HCT116 (cell line): ENCODE results near the gene GMPPB. TPM values are rescaled to one million over a fixed set of nuclear protein-coding genes. Genes with fewer than 3 reads are reported as not detected.

Source experiments
- ATAC-seq: fragments of 200-7000 bp; cut with Tn5 transposase; 2 replicates; pipeline ENCODE4 v1.9.1; 2020; ENCODE audit warnings: mild to moderate bottlenecking, moderate library complexity
- BruUV-seq: library from RNA; stranded (reverse); fragments of 400-500 nt; replicated peaks from 2 replicates; lab custom pipeline; 2021; lab: Mats Ljungman, UMichigan
- CTCF ChIA-PET: fragments of 300-600 bp; sonication (Branson Sonifier 250); formaldehyde crosslinking; loops from one replicate; lab custom pipeline; 2021; ENCODE audit warnings: antibody characterized with exemption; lab: Charles Lee
- POLR2A ChIA-PET: fragments of 300-600, 350-600 bp; sonication (Branson Sonifier 250); formaldehyde crosslinking; loops from one replicate; lab custom pipeline; 2021; ENCODE audit warnings: antibody characterized with exemption; lab: Charles Lee
- RAD21 ChIA-PET, 2 experiments: fragments of 300-600 bp; sonication (Branson Sonifier 250); formaldehyde crosslinking; loops; one replicate each; lab custom pipeline; 2023; ENCODE audit warnings: low total read pairs in 2 of 2; ENCODE audit not compliant: uncharacterized antibody in 2 of 2, unreplicated experiment in 2 of 2, low non-redundant PET in 1 of 2; lab: Charles Lee
- DNase-seq: peaks from one replicate; pipeline ENCODE4 v3.0.0-alpha.2; 2010; ENCODE audit warnings: low read depth, low spot score
- H2AFZ ChIP-seq: fragments of 200-600 bp; shearing (Covaris generic), sonication (generic); 2 replicates; pipeline ENCODE4 v1.6.1; 2017; ENCODE audit warnings: low read depth, mixed run types, mixed read lengths, antibody characterized with exemption, low read length; ENCODE audit not compliant: poor library complexity, severe bottlenecking
- H3K27ac ChIP-seq: 2 replicates; pipeline ENCODE4 v1.5.1; 2012; ENCODE audit warnings: low read depth, low read length
- H3K27me3 ChIP-seq: fragments of 200-600 bp; sonication (generic); 2 replicates; pipeline ENCODE4 v1.6.1; 2016; ENCODE audit warnings: mixed run types, low read length, mixed read lengths; ENCODE audit not compliant: insufficient read depth
- H3K36me3 ChIP-seq, 2 experiments: fragments of 200-500 bp in 1 of 2; fragments of 200-600 bp in 1 of 2; sonication (Bioruptor generic) in 1 of 2; sonication (generic) in 1 of 2; 2 replicates each; pipeline versions ENCODE4 v1.5.1 to v1.6.1; 2014 to 2016; ENCODE audit warnings: low read length in 2 of 2, inconsistent platforms in 1 of 2, mixed read lengths in 1 of 2, mixed run types in 1 of 2; ENCODE audit not compliant: insufficient read depth in 2 of 2, control insufficient read depth in 1 of 2
- H3K4me1 ChIP-seq, 2 experiments: fragments of 200-600 bp in 1 of 2; sonication (generic) in 1 of 2; 2 replicates each; pipeline versions ENCODE4 v1.5.1 to v1.6.1; 2012 to 2017; ENCODE audit warnings: low read length in 2 of 2, inconsistent platforms in 1 of 2, mild to moderate bottlenecking in 1 of 2, mixed read lengths in 1 of 2, mixed run types in 1 of 2, moderate library complexity in 1 of 2; ENCODE audit not compliant: insufficient read depth in 2 of 2, control insufficient read depth in 1 of 2
- H3K4me2 ChIP-seq: fragments of 200-600 bp; sonication (generic); 2 replicates; pipeline ENCODE4 v1.6.1; 2017; ENCODE audit warnings: mixed run types, low read length, mixed read lengths
- H3K4me3 ChIP-seq, 2 experiments: fragments of 200-600 bp in 1 of 2; sonication (generic) in 1 of 2; replicated peaks in 1 of 2; 2 replicates each; pipeline ENCODE4 v1.5.1; 2011 to 2016; ENCODE audit warnings: low read length in 2 of 2, control low read depth in 1 of 2, low read depth in 1 of 2, mild to moderate bottlenecking in 1 of 2, mixed read lengths in 1 of 2, mixed run types in 1 of 2
- H3K79me2 ChIP-seq: fragments of 200-600 bp; sonication (generic); 2 replicates; pipeline ENCODE4 v1.6.1; 2017; ENCODE audit warnings: mild to moderate bottlenecking, mixed run types, low read length, moderate library complexity, mixed read lengths; ENCODE audit not compliant: insufficient read depth
- H3K9ac ChIP-seq: fragments of 200-600 bp; sonication (generic); 2 replicates; pipeline ENCODE4 v1.6.1; 2016; ENCODE audit warnings: low read length, mixed read lengths
- H3K9me2 ChIP-seq: fragments of 200-600 bp; sonication (generic), shearing (Covaris generic); 2 replicates; pipeline ENCODE4 v1.6.1; 2017; ENCODE audit warnings: mixed run types, mild to moderate bottlenecking, moderate library complexity; ENCODE audit not compliant: insufficient read depth
- H3K9me3 ChIP-seq, 2 experiments: fragments of 200-500 bp in 1 of 2; fragments of 200-600 bp in 1 of 2; sonication (Bioruptor generic) in 1 of 2; sonication (generic) in 1 of 2; 2 replicates each; pipeline ENCODE4 v1.6.1; 2014 to 2017; ENCODE audit warnings: low read length in 2 of 2, mixed read lengths in 2 of 2, inconsistent platforms in 1 of 2, low read depth in 1 of 2, mild to moderate bottlenecking in 1 of 2, mixed run types in 1 of 2, moderate library complexity in 1 of 2; ENCODE audit not compliant: control insufficient read depth in 1 of 2, insufficient read depth in 1 of 2
- H4K20me1 ChIP-seq: fragments of 200-600 bp; sonication (generic), shearing (Covaris generic); 2 replicates; pipeline ENCODE4 v1.6.1; 2017; ENCODE audit warnings: mixed run types, mild to moderate bottlenecking, moderate library complexity; ENCODE audit not compliant: insufficient read depth
- CBX3 ChIP-seq: IDR thresholded peaks from 2 replicates; pipeline ENCODE4 v1.6.1; 2012; ENCODE audit warnings: low read depth
- CEBPB ChIP-seq: IDR thresholded peaks from 2 replicates; pipeline ENCODE4 v1.6.1; 2012; ENCODE audit warnings: low read depth
- CTCF ChIP-seq, 3 experiments: fragments of 200-600 bp in 1 of 3; sonication (generic) in 1 of 3; IDR thresholded peaks in 2 of 3; conservative IDR thresholded peaks in 1 of 3; 2 replicates each; pipeline ENCODE4 v1.5.1; 2012 to 2017; ENCODE audit warnings: low read depth in 2 of 3, low read length in 2 of 3, antibody characterized with exemption in 1 of 3, borderline replicate concordance in 1 of 3, control low read depth in 1 of 3, mild to moderate bottlenecking in 1 of 3, mixed read lengths in 1 of 3, mixed run types in 1 of 3, moderate library complexity in 1 of 3; ENCODE audit not compliant: insufficient read depth in 1 of 3
- EGR1 ChIP-seq: IDR thresholded peaks from 2 replicates; pipeline ENCODE4 v1.6.1; 2012; ENCODE audit warnings: low read depth
- ELF1 ChIP-seq: IDR thresholded peaks from 2 replicates; pipeline ENCODE4 v1.6.1; 2012; ENCODE audit warnings: low read depth, borderline replicate concordance
- EZH2 ChIP-seq: fragments of 200-600 bp; sonication (generic); IDR thresholded peaks from 2 replicates; pipeline ENCODE4 v1.6.1; 2017; ENCODE audit warnings: antibody characterized with exemption, mixed run types
- EZH2phosphoT487 ChIP-seq: fragments of 200-600 bp; IDR thresholded peaks from 2 replicates; pipeline ENCODE4 v1.6.1; 2018; ENCODE audit warnings: antibody characterized with exemption, borderline replicate concordance
- JUND ChIP-seq: IDR thresholded peaks from 2 replicates; pipeline ENCODE4 v1.6.1; 2012
- MAX ChIP-seq: IDR thresholded peaks from 2 replicates; pipeline ENCODE4 v1.6.1; 2012
- POLR2AphosphoS5 ChIP-seq: IDR thresholded peaks from 2 replicates; pipeline ENCODE4 v1.6.1; 2011; ENCODE audit warnings: mild to moderate bottlenecking, low read depth, low read length, moderate library complexity
- RAD21 ChIP-seq: IDR thresholded peaks from 2 replicates; pipeline ENCODE4 v1.6.1; 2012; ENCODE audit warnings: low read depth, mild to moderate bottlenecking
- SIN3A ChIP-seq: IDR thresholded peaks from 2 replicates; pipeline ENCODE4 v1.6.1; 2012; ENCODE audit warnings: low read depth
- SP1 ChIP-seq: IDR thresholded peaks from 2 replicates; pipeline ENCODE4 v1.6.1; 2012; ENCODE audit warnings: low read depth
- SRF ChIP-seq: IDR thresholded peaks from 2 replicates; pipeline ENCODE4 v1.6.1; 2012; ENCODE audit warnings: low read depth
- TCF7L2 ChIP-seq: IDR thresholded peaks from 2 replicates; pipeline ENCODE4 v1.7.0; 2011; ENCODE audit warnings: borderline replicate concordance, inconsistent platforms; ENCODE audit not compliant: insufficient read depth, insufficient read length; ENCODE audit errors: extremely low read depth
- YY1 ChIP-seq: IDR thresholded peaks from 2 replicates; pipeline ENCODE4 v1.6.1; 2011; ENCODE audit warnings: low read length, low read depth, moderate library complexity, mild to moderate bottlenecking; ENCODE audit not compliant: insufficient replicate concordance; ENCODE audit errors: extremely low read depth
- ZNF274 ChIP-seq: fragments of 200-500 bp; sonication (Bioruptor generic); IDR thresholded peaks from 2 replicates; pipeline ENCODE4 v1.6.1; 2014; ENCODE audit warnings: mild to moderate bottlenecking, low read depth, low read length, inconsistent platforms
- intact Hi-C: fragments of 100-400 bp; cut with micrococcal nuclease; formaldehyde crosslinking; loops from 2 replicates; pipeline ENCODE4 v1.10.0; 2022
- total RNA-seq: library from RNA; stranded (reverse); gene quantifications from one replicate; pipeline ENCODE4 v1.2.1, GENCODE V29; 2021; ENCODE audit not compliant: unreplicated experiment

GMPPB gene
- total RNA-seq, 1 experiment from 2014 or later: 24.1 TPM

- H4K20me1 ChIP-seq: no peaks in the 10 kb centered on the region
- H3K4me1 ChIP-seq: peaks cover 7 to 25% of the 10 kb centered on the region in 2 experiments; a peak in 3 of 4 replicates
- no peak for DNase-seq
- H3K9me2 ChIP-seq: no peaks in the 10 kb centered on the region
- no peak for ATAC-seq
- H3K79me2 ChIP-seq: peaks cover 18% of the 10 kb centered on the region
- no peak overlapping the region; the same call in 1 of the 2 replicates for H3K27ac ChIP-seq
- POLR2A ChIA-PET: no interaction called here
- BruUV-seq: no TSS peak
- H3K9me3 ChIP-seq: no peaks in the 10 kb centered on the region
- no peaks in the 10 kb centered on the region for H3K27me3 ChIP-seq
- peak overlapping the region; percentile 86 for H3K4me2 ChIP-seq
- TF ChIP-seq SIN3A (no peak), EZH2 (no peak), CEBPB (no peak), TCF7L2 (no peak), RAD21 (no peak), ZNF274 (no peak), ELF1 (no peak), JUND (no peak)
- RAD21 ChIA-PET: no interaction called here
- H3K4me3 ChIP-seq: no peak overlapping the region; a peak in 1 of 4 replicates
- no peak overlapping the region for H3K9ac ChIP-seq
- peaks cover 3 to 24% of the 10 kb centered on the region in 2 experiments; a peak in 2 of 4 replicates for H3K36me3 ChIP-seq
- no peak overlapping the region for H2AFZ ChIP-seq
- CTCF ChIA-PET: interaction anchor here (1.0 kb wide), 1 partner anchor 84 kb away, joined by 3 read pairs; no protein-coding TSS in a partner anchor
- intact Hi-C loops: loop anchor here (1.0 kb wide), 1 partner anchor 45 kb away; the partner anchor contains the start of gene APEH
Measured at GRCh38 chr3:49718858-49719213, 4.9 kb downstream of the GMPPB start.

- Histone ChIP-seq H3K79me2 (peaks cover 13% of the 10 kb centered on the region), H4K20me1 (no peaks in the 10 kb centered on the region), H3K4me1 (peaks cover 7 to 24% of the 10 kb centered on the region in 2 experiments; a peak in 3 of 4 replicates), H3K9ac (no peak overlapping the region), H3K36me3 (peaks cover 3 to 24% of the 10 kb centered on the region in 2 experiments; a peak in 2 of 4 replicates), H3K4me3 (no peak overlapping the region), H3K4me2 (no peak overlapping the region), H2AFZ (no peak overlapping the region), H3K27me3 (no peaks in the 10 kb centered on the region), H3K27ac (no peak overlapping the region), H3K9me2 (no peaks in the 10 kb centered on the region), H3K9me3 (no peaks in the 10 kb centered on the region)
- ChIA-PET RAD21 (no interaction called here), CTCF (no interaction called here), POLR2A (no interaction called here)
- DNase-seq (no peak), ATAC-seq (no peak)
- intact Hi-C loops: no loop called here
- BruUV-seq: no TSS peak
- TF ChIP-seq CBX3 (no peak), SP1 (no peak), CTCF (IDR thresholded peaks at IDR 0.05 in 2 of 3, conservative IDR thresholded peaks at IDR 0.05 in 1 of 3; ENCODE audit: borderline replicate concordance in 1 of 3, insufficient read depth in 1 of 3, low read depth in 2 of 3, low read length in 2 of 3) (no peak), SRF (no peak), ELF1 (no peak), EZH2 (no peak), MAX (no peak), EGR1 (no peak), POLR2AphosphoS5 (no peak), JUND (no peak), YY1 (no peak), EZH2phosphoT487 (no peak)
Measured at GRCh38 chr3:49717959-49718857, 5.5 kb downstream of the GMPPB start.
